Measurements from ENCODE around the gene CENPQ.

CENPQ gene

DNA sequence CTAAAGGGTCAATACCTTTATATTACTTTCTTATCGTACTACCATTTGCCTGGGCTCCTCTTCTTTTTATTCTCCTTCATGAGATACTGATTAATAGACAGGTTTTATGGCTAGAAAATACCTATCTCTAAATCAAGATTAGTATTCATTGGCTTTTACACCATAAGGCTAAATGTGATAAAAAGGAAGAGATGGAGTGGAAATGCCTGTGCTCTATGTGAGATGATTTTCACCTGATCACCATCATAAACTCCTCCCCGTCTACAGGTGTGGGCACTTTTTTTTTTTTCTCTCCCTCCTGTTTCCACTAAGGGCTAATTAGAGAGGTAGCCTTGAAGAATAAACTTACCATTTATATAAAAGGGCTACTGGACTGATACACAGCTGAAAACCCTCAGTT, 36.5 kb downstream of the CENPQ start, which contains the start of gene GLYATL3:
GLYATL3 (plus strand) TSS at position 301 of the 400 bp plus-strand sequence. CDS start 12,068 bp downstream, outside the sequence.
- in situ Hi-C loops (cut with MboI; ENCODE audit: low sequenced_read_pairs): no loop called here

GRCh38 chr6:49504666-49505065, 41.5 kb downstream of the CENPQ start:
- in situ Hi-C loops (cut with MboI; ENCODE audit: low sequenced_read_pairs): no loop called here

DNA sequence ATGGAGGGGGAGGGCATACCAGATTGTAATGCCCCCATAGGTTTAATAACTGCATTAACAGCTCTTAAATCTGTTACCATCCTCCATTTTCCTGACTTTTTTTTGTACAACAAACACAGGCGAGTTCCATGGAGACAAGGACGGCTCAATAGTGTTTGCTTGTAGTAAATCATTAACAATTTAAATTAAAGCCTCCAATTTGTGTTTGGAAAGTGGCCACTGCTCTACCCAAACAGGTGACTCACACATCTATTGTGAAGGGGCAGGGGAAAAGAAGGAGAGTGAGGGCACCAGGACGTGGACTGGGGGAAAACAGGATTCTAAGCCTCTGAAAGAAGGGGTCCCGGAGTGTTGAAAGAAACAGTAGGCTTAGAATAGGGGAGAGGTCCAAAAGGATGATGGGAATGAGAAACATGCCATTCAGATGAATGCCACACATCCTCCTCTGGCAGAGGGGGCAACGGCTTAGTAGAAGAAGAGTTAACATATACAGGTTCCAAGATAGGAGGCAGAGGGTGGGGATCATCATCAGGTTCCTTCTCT, 43.5 kb downstream of the CENPQ start:
- in situ Hi-C loops (cut with MboI; ENCODE audit: low sequenced_read_pairs): no loop called here

DNA sequence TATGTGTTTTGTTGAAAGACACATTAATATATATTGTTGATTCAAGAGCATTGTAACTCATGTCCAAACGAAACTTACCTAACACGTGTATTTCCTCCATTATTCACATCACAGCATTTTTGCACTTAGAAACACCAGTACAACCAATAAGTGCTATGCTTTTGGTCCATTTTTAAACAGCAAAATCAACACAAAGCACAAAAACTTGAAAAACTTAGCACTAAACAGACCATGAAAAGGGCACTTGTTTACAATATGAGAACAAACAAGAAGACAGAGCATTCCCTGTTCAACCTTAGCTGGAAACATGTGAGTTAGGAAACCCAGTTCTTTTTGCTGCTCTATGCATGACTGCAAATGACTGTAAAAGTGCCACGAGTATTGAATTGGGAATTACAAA, 46.2 kb downstream of the CENPQ start:
- in situ Hi-C loops (cut with MboI; ENCODE audit: low sequenced_read_pairs): no loop called here

DNA sequence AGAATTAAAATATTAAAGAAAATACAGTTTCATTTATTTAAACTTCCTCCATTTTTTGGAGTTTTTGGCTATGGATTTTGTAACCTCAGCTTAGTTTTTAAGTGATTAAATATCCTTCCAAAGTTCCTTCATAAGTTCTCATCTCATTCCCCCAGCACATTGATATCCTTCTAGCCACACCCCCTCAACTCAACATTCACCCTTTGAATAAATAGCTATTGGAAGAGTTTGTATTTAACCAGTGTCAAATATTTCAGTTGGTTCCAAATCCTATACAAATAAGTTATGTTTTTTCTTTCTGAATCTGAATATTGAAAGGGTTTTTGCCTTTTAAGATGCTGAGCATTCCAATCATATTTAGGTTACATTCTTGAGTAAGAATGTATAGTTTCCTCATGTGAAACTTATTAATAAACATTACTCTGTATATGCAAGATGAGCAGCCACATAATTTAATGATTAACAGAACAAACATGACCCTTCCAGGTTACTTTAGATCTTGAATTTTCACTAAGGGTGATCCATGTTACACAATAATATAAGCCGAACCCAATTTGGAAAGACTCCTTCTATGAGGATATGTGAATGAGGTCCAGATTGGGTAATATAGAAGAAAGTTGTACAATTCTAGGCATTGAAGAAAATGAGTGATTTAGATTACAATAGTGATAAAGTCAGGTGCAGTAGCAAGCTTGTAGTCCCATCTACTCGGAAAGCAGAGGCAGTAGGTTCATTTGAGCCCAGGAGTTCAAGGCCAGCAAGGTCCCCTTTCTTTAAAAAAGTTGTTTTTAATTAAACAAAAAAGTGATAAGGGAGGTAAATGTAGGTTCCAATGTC, 50.2 kb downstream of the CENPQ start:
- in situ Hi-C loops (cut with MboI; ENCODE audit: low sequenced_read_pairs): no loop called here

DNA sequence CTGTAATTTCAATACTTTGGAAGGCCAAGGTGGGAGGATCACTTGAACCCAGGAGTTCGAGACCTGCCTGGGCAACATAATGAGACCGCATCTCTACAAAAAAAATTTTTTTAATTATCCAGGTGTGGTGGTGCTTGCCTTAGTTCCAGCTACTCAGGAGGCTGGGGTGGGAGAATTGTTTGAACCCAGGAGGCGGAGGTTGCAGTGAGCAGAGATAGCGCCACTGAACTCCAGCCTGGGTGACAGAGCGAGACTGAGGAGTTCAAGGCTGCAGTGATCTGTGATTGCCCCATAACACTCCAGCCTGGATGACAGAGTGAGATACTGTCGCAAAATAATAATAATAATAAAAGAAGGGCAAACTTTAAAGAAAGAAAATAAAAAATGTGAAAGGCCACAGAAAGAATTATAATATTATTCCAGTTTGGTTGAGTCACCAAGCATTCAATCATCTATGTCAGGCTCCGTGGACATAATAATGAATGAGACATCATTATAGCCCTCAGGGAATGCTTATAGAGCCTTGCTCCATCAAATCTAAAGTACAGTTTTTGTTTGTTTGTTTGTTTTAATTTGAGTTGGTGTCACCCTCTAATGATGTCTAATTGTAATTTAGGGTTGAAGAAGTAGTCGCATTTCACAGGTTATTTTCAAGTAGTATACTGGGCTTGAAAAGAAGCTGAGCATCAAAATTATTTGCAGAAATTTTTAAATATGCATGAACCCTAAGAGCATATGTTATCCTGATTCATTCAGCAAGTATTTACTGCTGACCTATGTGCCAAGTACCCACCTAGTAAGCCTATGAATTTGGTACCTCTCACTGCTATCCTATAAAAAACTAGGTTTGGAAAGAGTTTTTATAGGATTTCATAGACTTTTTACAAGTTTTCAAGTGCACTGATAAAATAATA, 51.7 kb downstream of the CENPQ start:
- in situ Hi-C loops (cut with MboI; ENCODE audit: low sequenced_read_pairs): no loop called here

DNA sequence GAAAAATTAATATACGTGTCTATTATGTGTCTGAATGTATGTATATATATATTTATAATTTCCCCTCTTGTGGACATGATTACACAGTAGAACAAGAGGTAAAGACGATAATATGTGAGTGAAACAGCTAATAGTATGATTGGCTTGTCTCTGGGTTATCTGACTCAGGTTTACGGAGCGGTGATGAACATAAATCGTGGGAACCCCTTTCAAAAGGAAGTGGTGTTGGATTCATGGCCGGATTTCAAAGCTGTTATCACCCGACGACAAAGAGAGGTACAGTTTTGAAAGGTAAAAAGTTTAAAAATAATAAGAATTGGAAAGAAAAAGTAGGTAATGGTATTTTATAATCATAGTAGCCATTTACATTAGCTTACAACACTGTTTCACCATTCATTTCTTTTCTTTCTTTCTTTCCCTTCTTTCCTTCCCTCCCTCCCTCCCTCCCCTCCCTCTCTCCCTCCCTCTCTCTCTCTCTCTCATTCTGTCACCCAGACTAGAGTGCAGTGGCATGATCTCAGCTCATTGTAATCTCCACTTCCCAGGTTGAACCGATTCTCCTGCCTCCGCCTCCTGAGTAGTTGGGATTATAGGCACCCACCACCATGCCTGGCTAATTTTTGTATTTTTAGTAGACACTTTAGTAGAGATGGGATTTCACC, 52.4 kb downstream of the CENPQ start:
- in situ Hi-C loops (cut with MboI; ENCODE audit: low sequenced_read_pairs): no loop called here

GRCh38 chr6:49516147-49516505, 53.0 kb downstream of the CENPQ start:
- in situ Hi-C loops (cut with MboI; ENCODE audit: low sequenced_read_pairs): no loop called here

- in situ Hi-C loops (cut with MboI; ENCODE audit: low sequenced_read_pairs): no loop called here
These were observed 54.7 kb downstream of the CENPQ start for GRCh38 chr6:49517919-49518318.

DNA sequence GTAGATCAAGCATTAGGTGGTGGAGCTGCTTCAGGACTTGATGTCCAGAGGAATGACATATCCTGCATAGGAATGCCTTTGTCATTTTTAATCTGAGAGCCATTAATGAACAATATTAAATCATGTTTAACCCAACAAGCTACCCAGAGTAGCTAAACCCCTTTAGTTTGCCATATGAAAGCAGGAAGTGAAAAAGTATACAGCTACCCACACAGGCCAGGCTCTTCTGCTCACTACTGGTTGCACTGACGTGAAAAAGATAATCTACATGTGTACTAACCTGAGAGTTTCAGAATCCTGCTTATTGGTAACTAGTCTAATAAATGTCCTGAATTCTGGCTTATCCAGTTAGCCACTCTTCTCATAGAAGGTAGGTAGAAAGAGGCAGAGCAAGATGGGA, 56.5 kb downstream of the CENPQ start:
- in situ Hi-C loops (cut with MboI; ENCODE audit: low sequenced_read_pairs): no loop called here

- in situ Hi-C loops (cut with MboI; ENCODE audit: low sequenced_read_pairs): no loop called here
These were observed 59.8 kb downstream of the CENPQ start for GRCh38 chr6:49522710-49523593.

DNA sequence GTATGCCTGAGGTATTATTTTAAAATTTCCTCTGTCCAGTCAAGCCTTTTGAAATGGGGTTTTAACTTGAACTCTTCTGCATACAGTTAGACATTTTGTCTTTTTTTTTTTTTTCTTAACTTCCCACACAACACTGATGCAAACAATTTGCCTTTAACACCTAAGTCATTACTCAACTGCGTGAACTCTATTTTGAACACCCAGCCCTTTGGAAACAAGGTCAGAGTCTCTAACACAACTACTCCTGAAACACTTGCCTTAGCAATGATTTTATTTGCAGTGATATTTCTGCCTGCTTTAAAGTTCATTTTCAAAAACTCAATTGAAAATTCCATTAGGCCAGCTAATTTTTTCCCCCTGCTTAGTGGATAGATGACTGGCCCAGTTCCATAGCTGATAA, 60.7 kb downstream of the CENPQ start:
- in situ Hi-C loops (cut with MboI; ENCODE audit: low sequenced_read_pairs): no loop called here

DNA sequence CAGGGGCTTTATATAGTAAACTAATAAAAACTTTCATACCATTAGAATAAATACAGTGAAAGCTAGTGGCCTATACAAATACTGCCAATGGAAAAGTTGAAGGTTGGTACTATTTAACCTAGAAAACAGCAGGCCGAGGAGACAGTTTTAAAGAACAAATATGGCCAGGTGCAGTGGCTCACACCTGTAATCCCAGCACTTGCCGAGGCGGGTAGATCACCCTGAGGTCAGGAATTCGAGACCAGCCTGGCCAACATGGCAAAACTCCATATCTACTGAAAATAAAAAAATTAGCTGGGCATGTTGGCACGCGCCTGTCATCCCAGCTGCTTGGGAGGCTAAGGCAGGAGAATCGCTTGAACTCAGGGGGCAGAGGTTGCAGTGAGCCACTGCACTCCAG, 61.4 kb downstream of the CENPQ start:
- in situ Hi-C loops (cut with MboI; ENCODE audit: low sequenced_read_pairs): no loop called here

DNA sequence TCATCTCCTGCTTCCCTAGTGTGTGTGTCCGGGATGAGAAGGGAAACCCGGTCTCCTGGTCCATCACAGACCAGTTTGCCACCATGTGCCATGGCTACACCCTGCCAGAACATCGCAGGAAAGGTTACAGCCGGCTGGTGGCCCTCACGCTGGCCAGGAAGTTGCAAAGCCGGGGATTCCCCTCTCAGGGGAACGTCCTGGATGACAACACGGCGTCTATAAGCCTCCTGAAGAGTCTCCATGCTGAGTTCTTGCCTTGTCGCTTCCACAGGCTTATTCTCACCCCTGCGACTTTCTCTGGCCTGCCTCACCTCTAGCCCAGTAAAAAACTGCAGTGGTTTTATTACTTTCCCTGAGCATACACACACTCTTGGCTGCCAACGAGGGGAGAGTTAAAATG, 63.4 kb downstream of the CENPQ start:
- in situ Hi-C loops (cut with MboI; ENCODE audit: low sequenced_read_pairs): no loop called here

DNA sequence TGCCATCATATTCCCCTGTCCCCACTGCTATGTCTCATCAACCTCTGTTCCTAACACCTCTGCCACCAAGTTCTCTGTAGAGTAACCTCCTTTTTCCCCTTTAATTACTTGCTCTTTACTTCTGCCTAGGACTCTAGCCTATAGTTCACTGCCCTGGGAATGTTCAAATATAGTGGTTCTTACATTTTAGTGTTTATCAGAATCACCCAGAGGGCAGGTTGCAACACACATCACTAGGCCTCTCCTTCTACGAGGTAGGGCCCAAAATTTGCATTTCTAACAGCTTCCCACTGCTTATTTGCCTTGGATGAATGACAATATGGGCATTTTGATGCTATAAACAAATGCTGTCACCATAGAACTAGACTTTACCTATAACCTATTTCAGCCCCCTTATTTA, 64.2 kb downstream of the CENPQ start:
- in situ Hi-C loops (cut with MboI; ENCODE audit: low sequenced_read_pairs): no loop called here

- in situ Hi-C loops (cut with MboI; ENCODE audit: low sequenced_read_pairs): no loop called here
These were observed 65.4 kb downstream of the CENPQ start for GRCh38 chr6:49528571-49528970.

GRCh38 chr6:49530141-49530776, 67.1 kb downstream of the CENPQ start:
- in situ Hi-C loops (cut with MboI; ENCODE audit: low sequenced_read_pairs): no loop called here

DNA sequence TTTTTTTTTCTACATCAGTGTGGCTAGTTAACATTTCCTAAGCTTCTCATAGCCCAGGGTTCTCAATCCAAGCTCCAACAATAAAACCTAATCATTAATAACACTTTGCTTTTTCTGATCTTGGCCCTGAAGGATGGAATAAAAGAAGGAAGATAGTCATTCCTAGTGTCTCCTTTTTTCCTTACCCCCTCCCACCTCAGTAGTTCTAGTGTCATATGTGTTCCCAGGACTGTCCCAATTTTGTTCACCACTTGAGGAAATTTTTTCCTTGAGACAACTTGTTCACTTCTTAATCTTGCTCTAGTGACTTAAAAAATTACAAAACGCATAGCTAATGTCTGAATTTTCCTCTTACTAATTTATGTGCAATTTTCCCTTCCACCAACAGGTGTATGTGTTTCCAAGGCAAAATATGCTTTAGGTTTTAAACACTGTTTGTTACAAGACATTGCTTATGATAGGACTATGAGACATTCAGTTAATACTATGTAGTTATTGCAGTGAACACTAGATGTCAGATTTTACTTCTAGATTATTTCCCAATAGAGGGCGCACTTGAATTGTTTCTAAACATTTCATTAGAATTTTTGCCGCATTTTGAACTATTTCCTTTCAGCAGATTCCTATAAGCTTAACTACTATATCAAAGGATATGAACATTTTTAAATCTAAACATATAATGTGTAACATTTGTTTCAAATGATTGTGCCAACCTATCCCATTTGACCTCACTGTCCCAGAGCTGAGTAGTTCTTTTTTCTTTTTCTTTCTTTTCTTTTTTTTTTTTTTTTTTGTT, 68.8 kb downstream of the CENPQ start:
- in situ Hi-C loops (cut with MboI; ENCODE audit: low sequenced_read_pairs): no loop called here

- in situ Hi-C loops (cut with MboI; ENCODE audit: low sequenced_read_pairs): no loop called here
These were observed 72.6 kb downstream of the CENPQ start for GRCh38 chr6:49535795-49536194.
